GM19351 (cell line): ENCODE data around the gene LUC7L2.
A peak's percentile ranks its signal among the peaks of the same experiment; 100 is the strongest.
"Not testable (repeated sequence)": the region's sequence is repeated elsewhere in the genome, so short reads cannot be mapped to it uniquely, and the experiment has no call there.

ENCODE experiments used
- ATAC-seq: cut with Tn5 transposase; IDR thresholded peaks from one replicate; pipeline ENCODE4 v1.9.1; 2021; ENCODE audit warnings: mild to moderate bottlenecking, moderate library complexity; ENCODE audit not compliant: unreplicated experiment

Gene LUC7L2

DNA sequence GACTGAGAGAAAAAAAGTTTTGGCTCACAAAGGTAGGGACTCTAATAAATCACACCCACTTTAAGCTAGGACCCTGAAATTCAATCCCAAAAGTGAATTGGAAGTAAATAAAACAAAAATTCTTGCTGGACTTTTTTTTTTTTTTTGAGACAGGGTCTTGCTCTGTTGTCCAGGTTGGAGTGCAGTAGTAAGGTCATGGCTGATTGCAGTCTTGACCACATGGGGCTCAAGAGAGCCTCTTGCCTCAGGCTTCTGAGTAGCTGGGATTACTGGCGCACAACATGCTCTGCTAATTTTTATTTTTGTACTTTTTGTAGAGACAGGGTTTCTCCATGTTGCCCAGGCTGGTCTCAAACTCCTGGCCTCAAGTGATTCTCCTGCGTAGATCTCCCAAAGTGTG is 5.0 kb upstream of the LUC7L2 start:
- no peak for ATAC-seq

DNA sequence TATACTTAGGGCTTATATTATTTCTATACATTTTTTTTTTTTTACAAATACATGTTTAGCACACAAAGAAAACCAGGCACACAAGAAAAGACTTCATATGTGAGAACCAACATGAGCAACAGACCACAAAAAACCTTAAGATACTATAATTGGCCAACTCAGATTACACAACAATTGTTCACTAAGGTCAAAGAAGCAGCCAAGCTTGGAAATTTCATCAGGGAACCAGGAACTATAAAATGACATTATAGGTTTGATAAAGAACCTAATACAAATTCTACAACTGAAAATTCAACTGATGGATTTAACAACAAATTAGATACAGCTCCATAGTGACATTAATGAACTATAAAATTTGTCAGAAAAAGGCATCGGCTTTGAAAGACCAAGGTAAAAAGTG is 4.4 kb upstream of the LUC7L2 start:
- no peak for ATAC-seq

DNA sequence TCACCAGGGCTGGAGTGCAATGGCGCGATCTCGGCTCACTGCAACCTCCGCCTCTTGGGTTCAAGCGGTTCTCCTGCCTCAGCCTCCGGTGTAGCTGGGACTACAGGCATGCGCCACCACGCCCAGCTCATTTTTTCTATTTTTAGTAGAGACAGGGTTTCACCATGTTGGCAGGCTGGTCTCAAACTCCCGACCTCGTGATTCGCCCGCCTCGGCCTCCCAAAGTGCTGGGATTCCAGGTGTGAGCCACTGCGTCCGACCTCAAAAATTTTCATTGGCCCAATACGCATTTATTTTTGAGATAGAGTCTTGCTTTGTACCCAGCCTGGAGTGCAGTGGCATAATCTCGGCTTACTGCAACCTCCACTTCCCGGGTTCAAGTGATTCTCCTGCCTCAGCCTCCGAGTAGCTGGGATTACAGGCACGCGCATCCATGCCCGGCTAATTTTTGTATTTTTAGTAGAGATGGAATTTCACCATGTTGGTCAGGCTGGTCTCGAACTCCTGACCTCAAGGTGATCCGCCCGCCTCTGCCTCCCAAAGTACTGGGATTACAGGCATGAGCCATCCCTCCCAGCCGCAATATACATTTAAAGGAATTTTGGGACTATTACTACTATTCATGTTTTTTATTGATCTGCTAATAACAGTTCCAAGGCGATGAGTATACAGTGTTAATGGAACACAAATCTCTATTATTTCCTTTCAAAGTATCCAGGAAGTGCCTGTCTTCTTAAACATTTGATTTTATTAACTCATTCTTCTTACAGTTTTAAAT is 1.8 kb upstream of the LUC7L2 start:
- ATAC-seq = not testable (repeated sequence)

DNA sequence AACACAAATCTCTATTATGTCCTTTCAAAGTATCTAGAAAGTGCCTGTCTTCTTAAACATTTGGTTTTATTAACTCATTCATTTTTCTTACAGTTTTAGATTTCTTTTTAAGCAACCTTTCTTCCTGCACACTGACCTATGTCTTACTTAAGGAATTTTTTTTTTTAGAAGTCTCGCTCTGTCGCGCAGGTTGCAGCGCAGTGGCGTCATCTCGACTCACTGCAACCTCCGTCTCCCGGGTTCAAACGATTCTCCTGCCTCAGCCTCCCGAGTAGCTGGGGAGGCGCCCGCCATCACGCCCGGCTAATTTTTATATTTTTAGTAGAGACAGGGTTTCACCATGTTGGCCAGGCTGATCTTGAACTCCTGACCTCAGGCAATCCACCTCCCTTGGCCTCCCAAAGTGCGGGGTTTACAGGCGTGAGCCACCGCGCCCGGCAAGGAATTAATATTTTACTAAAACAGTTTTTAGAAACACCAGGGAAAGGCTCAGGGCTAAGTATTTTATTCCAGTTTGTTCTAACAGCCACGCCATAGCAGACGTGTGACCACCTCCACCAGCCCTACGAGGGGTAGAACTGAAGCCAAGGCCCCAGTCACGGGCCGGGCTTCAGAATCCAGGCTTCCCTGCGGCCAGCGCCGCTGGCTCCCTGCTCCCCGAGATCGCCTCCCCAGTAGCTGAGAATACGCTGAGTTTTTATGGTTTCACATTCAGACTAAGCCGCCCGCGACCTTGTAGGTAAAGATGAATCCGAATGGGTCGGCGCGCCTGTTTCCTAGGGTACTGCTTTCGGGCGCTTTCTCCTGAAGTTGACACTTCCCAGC is 941 bp upstream of the LUC7L2 start:
- ATAC-seq = peak; percentile 9

DNA sequence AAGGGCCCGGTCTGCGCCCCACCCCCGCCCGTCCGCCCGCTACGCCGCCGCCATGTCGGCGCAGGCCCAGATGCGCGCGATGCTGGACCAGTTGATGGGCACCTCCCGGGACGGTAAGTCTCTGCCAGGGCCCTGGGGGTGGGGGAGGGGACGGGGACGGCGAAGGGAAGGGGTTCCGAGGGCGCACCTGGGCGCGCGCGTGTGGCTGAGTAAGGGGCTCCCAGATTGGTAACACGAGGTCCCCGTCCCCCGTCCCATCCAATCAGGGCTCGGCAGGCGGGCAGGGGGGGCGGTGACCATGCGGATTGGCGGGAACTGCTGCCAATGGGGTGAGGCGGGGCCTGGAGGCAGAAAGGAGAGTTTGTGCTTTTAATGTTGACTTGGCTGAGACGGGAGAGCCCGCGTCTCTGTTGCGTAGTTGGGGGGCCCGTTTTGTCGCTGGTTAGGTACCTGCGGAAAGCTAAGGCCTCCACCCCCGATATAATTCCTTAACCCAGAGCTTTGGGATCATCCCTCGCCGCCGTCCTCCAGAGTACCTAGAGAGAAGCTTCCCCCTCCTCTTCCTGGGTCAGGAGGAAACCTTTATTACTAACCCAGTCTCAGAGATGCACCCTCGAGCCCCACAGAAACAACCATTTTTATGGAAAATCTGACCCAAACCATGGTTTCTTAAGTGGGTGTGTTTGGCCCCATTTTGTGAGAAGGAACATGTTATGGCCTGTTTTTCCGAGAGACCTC is 685 bp downstream of the LUC7L2 start:
- peak; percentile 73 for ATAC-seq

DNA sequence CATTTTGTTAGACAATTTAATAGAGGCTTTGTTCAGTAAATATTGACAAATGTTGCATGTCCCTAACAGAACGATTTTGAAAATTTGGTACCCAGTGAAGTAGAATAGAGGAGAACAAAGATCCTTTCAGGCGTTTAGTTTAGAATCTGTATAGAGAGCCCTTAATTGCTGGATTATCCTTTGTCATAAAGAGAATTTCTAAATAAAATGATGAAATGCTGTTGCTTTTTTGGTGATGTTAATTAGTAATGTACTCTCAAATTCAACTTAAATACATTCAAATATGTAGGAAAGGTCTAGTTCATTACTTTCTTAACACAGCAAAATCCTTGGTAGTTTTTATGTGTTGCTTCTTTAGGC is 1.2 kb downstream of the LUC7L2 start:
- ATAC-seq = no peak

DNA sequence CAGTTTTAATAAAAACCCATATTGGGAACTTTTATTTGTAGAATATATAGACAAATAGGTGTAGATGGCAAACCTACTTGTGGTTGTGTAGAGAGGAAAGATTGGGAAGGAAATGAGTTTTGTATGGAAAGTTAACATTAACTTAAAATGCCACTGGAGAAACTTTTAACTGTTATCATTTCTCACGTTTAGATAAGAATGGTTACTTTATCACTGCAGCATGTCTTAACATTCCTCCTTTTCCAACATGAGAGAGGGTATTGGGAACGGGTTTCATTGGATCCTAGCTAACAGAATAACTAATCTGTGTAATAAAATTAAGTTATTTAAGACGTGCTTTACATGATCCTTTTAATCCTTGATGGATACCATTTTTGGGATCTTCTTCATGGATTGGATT is 1.8 kb downstream of the LUC7L2 start:
- ATAC-seq = no peak

DNA sequence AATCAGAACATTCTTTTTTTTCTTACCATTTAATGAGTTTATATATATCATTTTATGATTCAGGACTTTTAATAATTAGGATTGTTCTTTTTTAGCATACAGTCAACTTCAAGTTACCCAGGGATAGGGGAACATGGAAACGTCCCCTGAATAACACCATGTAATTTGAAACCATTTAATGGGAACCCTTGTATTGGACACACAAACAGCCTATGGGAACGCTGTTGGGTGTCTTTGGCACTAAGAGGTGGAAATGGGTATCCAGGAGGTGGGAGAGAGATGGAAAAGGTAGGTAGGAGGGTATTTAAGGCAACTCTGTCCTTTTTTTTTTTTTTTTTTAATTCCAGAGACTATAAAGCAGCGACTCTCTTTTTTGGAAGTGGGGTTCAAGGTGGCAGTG is 2.6 kb downstream of the LUC7L2 start:
- ATAC-seq = no peak

DNA sequence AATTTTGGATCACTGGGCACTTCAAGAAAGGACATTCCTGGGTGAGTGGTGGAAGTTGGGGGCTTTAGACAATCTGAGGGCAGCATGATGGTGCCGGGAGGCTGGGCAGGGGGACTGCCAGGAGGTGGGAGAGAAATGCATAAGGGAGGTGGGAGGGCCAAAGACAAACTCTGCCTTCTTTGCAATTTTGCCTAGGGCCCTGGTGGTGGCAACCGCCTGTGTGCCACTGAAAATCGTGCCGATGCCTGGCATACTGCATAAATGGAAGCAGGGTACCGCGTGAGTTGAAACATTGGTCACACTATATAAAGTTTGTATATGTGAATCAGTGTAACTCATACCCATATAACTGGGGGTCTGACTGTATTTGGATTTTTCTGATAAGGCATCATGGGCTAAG is 3.3 kb downstream of the LUC7L2 start:
- no peak for ATAC-seq

DNA sequence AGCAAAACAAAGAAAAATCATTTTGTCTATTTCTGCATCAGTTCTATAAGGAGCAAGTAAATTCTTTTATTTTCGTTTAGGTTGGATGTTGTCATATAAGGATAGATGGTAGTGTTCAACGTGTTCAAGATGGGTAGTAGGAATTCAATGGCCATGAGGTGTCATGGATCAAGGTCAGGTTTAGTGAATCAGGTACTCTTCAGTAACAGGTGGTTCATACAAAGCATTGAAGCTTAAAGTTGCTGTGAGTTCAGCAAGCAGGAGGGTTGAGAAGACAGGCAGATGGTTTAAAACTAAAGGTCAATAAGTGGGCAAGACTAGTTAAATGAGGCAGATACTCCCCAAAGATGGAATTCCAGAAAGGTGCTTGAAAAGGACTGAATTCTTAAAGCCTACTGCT is 5.6 kb downstream of the LUC7L2 start:
- ATAC-seq = no peak

DNA sequence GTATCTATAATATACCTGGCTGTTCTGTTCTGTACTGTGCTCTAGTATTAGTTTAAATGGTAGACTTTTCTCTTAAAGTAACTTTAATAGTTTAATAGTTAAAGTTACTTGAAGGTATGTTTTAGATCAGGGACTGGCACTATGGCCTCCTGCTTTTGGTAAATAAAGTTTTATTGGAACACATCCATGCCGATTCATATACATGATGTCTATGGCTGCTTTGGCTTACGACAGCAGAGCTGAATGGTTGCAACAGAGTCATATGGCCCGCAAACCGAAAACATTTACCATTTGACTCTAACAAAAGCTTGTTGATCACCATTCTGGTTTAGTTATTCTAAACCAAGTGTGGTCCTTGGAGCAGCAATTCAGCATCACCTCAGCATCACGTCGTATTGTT is 6.7 kb downstream of the LUC7L2 start:
- ATAC-seq = no peak

DNA sequence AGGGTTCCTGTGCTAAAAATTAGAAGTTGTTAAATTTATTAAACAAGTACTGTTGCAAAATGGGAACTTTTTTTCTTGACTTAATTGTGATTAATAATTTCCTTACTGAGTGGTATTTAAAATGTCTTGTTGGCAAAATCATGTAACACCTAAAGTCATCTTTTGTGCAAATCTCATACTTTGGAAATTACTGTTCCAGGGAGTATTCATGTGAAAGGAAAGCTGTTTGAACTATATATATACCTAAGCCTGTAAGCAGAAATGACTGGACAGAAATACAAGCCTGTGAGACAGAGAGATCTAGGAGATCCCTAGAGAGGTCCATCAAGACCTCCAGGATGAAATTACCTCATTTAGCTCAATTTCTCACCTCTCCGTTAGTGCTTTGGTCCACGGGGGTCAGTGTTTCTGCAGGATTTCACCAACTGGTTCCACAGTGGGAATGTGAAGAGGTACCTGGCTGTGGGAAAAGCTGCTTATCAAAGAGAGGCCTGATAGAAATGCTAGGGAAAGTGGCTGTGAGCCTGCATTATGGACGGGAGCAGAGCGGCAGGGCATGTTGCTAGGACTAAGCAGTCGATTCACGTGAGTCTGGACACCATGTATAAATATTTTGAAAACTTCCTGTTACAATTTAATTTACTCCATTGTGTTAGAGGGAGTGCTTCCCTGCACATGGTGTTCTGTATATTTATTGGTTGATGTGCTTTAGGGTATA is 7.9 kb downstream of the LUC7L2 start:
- no peak for ATAC-seq

DNA sequence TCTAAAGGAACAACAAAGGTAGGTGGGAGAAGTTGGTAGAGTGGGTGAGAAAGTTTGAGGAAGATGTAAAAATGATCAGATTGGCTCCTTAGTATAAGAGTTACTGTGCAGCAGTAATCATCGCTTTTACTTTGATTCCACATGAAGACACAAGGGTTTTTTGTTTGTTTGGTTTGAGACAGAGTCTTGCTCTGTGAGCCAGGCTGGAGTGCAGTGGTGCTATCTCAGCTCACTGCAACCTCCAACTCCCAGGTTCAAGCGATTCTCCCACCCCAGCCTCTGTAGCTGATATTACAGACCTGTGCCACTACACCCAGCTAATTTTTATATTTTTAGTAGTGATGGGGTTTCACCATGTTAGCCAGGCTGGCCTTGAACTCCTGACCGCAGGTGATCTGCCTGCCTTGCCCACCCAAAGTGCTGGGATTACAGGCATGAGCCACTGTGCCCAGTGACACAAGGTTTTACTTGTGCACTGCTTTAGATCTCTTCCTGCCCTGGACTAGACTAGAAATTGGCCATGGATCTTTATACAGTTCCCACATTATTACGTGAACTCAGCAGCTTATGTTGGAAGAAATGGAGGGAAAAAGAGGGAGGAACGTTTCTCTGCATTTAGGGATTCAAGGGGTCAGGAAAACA is 10.7 kb downstream of the LUC7L2 start:
- ATAC-seq = no peak

DNA sequence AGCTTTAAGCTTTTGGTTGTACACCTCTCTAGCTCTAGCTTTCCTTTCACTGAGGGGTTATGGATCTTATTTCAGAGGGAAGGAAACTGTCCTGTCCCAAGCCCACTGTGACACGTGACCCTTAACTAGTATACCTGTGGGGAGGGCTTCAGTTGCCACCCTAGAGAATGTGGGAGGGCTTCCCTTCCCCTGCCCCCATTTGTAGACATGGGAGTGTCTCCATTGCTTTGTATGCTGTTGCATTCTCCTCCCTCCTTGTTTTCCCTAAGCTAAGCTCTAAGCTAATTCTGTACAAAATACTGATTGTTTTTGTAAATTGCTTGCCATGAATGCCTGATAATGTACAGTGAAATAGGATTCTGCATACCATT is 11.2 kb downstream of the LUC7L2 start:
- no peak for ATAC-seq

DNA sequence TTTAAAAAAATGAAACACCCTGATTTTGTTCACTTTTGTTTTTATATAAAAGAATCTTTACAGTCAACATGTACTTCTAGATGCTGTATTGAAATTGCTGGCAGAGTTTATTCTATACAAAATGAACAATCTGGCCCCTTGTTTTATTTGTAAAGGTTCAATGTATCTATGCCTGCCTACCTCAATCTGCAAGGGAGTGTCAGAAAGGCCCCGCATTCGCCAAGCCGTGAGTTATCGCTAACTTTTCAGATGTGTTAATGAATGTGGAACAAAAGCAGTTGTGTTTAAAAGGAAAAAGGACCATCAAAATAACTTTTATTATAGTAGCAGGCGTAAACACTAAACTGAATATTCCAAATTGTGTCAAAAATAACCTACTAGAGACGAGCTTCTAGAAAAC is 14.6 kb downstream of the LUC7L2 start:
- no peak for ATAC-seq

DNA sequence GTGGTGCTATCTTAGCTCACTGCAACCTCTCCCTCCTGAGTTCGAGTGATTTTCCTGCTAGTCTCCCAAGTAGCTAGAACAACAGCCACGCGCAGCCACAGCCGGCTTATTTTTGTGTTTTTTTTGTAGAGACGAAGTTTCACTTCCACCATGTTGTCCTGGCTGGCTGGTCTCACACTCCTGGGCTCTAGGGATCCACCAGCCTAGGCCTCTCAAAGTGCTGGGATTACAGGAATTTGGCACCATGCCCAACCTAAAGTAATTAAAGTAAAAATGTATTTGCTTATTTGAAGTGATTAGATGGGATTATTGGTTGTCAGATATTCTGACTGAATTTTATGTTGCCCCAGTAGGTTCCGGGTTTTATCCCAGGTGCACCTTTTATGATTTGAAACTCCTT is 22.7 kb downstream of the LUC7L2 start:
- ATAC-seq = no peak

DNA sequence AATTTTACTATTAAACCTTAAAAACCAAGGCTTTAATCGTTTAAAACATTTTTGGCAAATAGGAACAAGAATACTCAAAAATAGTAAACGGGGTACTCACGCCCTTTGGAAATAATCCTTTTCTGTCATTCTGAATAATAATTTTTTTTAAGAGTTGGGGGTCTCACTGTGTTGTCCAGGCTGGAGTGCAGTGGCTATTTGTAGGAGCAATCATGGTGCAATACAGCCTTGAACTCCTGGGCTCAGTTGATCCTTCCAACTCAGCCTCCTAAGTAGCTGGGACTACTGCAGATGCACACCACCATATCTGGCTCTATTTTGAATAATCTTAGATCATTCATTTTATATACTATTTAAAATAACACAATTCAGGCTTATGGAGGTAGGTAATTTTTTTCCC is 24.9 kb downstream of the LUC7L2 start:
- ATAC-seq = no peak

DNA sequence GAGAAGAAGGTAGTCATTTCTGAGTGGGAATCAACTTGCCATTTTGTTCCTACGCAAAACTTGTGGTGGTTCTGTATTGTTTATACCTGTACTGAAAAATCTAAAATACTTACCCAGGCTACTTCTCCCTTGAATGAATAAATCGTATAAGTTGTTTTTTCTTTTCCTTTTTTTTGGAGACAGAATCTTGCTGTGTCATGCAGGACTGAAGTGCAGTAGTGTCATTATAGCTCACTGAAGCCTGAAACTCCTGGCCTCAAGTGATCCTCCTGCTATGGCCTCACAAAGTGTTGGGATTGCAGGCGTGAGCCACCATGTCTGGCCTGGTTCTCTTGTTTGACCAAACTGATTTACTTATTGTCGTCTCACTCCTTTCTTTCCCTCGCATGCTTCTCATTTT is 27.9 kb downstream of the LUC7L2 start:
- ATAC-seq = no peak

DNA sequence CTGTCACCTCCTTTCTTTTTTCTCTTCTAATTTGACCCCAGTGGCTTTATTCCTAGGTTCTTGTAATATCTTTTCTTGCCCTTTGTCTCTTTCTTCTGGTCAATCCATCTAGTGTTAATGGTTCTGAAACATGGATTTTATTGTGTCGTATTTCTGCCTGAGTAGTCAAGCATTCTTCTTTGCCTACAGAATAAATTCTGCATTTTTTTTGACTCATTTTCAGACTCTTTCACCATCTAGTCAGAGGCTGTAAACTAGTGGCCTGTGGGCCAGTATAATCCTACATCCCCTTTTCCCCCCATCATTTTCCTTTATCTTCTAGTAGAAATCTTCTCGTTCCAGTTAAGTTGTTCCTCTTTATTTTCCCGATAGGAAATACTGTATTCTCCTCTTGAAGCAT is 29.4 kb downstream of the LUC7L2 start:
- no peak for ATAC-seq

DNA sequence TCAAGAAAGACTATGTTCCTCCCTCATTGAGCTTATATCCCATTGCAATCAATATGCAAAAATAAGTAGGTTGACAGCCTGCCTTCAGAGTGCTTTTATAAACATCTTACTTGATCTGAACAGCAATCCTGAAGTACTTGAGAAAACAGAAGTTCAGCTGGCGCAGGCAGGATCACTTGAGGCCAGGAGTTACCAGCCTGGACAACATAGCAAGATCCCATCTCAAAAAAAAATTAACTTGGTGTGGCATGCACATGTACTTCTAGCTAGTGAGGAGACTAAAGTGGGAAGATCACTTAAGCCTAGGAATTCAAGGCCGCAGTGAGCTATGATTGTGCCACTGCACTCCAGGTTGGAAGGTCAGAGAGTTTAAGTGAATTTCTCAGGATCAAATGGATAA is 30.1 kb downstream of the LUC7L2 start:
- no peak for ATAC-seq
